ENCODE measurements around the gene RABGAP1.

The RABGAP1 gene

DNA sequence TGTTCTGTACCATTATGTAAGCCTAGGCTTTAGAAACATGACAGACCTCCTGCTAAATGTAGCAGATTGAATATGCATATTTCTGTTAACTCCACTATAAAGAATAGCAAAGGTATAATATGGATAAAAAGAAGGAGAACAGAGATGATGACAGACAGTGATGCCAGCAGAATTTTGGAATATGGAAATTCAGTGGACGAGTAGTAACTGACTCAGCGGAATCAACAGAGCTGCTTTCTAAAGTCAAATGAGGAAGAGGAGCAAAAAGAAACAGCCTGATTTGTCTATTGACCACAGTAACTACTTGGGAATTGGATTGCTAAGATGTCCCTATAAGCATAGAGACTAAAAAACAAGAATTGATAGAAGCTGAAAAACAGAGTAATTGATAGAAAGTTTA, 100.7 kb downstream of the RABGAP1 start:
- TF ChIP-seq, protein P1, sequence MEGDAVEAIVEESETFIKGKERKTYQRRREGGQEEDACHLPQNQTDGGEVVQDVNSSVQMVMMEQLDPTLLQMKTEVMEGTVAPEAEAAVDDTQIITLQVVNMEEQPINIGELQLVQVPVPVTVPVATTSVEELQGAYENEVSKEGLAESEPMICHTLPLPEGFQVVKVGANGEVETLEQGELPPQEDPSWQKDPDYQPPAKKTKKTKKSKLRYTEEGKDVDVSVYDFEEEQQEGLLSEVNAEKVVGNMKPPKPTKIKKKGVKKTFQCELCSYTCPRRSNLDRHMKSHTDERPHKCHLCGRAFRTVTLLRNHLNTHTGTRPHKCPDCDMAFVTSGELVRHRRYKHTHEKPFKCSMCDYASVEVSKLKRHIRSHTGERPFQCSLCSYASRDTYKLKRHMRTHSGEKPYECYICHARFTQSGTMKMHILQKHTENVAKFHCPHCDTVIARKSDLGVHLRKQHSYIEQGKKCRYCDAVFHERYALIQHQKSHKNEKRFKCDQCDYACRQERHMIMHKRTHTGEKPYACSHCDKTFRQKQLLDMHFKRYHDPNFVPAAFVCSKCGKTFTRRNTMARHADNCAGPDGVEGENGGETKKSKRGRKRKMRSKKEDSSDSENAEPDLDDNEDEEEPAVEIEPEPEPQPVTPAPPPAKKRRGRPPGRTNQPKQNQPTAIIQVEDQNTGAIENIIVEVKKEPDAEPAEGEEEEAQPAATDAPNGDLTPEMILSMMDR (IDR thresholded peaks at IDR 0.05; ENCODE audit: insufficient read depth, low read depth, low read length, missing control alignments), result no peak
- H3K4me3 ChIP-seq (ENCODE audit: low read length), result no peak overlapping the region
- no peak for DNase-seq (ENCODE audit: low read depth)

DNA sequence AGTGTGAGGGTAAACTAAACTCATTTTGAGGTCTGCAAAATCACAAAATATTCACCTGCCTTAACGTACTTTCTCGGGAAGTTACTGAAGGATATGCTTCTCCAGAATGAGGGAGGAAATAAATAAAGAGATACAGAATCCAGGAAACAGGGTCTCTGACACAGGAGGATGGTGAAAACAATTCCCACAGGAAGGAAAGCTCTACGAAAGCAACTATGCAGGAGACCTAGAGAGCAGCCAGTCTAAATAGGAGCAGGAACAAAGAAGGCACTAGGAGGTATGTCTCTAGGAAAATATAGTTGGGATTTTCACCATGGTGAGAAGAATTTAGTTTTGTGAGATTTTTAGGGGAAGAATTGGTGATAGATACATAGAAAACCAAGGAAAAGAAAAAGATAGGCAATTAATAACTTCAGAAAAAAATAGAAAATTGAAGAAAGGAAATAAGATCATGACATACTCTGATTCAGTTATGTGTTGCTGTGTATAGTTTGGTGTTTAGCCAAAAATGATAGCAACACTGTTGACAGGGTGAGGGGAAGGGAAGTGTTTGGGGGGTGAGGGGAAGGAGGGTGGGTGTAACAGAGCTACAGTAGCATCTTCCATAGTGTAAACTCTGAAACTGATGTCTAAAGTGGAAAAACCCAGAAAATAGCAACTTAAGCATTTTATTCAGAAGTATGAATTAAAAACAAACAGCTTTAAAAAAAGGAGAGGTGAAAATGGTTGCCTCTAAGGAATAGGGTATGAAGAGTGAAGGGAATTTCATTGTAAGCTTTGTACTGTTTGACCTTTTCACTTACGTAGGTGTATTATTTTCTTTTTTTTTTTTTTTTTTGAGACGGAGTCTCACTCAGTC, 102.5 kb downstream of the RABGAP1 start:
- DNase-seq (ENCODE audit: low read depth), result no peak
- no peak overlapping the region for H3K4me3 ChIP-seq (ENCODE audit: low read length)
- TF ChIP-seq, protein P1 (IDR thresholded peaks at IDR 0.05; ENCODE audit: insufficient read depth, low read depth, low read length, missing control alignments), result no peak

DNA sequence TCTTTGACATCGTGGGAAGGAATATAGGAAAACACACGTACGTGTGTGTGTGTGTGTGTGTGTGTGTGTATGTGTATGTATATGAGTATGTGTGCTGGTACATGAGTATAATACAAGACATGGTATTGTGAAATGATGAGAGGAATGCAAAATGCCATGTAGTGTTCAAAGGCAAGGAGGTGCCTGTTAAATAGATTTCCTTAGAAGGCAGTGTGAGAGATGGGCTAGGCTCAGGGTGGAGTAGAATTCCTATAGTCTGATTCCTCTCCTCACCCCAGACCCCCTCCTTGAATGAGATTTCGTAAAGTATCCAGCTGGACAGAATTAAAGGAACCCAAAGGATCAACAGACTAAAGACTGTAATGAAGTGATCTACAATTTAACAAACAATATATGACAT, 103.8 kb downstream of the RABGAP1 start:
- peak; percentile 70 for DNase-seq (ENCODE audit: low read depth)
- no peak overlapping the region for H3K4me3 ChIP-seq (ENCODE audit: low read length)
- TF ChIP-seq, protein P1 (IDR thresholded peaks at IDR 0.05; ENCODE audit: insufficient read depth, low read depth, low read length, missing control alignments), result no peak

GRCh38 chr9:123046406-123047195, 105.8 kb downstream of the RABGAP1 start:
- TF ChIP-seq, protein P1 (IDR thresholded peaks at IDR 0.05; ENCODE audit: insufficient read depth, low read depth, low read length, missing control alignments), result no peak
- H3K4me3 ChIP-seq (ENCODE audit: low read length), result no peak overlapping the region
- DNase-seq (ENCODE audit: low read depth), result no peak

DNA sequence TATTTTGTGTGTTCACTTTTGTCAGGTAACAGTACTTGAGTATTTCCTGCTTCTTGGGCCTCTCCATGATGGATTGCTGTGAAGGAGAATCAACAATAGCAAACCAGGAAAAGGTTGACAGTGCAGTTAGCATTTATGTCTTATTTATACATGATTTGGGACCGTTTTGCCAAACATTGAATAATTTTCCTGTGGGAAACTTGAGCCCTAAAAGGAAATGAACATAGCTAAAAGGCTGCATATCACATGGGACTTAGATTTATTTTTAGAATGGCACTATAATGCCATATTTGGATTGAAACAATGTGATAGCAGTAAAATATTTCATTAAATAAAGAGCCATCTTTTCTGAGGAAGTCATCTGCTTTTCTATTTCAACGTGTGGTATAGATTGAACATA, 107.9 kb downstream of the RABGAP1 start:
- DNase-seq (ENCODE audit: low read depth), result no peak
- TF ChIP-seq, protein P1 (IDR thresholded peaks at IDR 0.05; ENCODE audit: insufficient read depth, low read depth, low read length, missing control alignments), result no peak
- no peak overlapping the region for H3K4me3 ChIP-seq (ENCODE audit: low read length)

DNA sequence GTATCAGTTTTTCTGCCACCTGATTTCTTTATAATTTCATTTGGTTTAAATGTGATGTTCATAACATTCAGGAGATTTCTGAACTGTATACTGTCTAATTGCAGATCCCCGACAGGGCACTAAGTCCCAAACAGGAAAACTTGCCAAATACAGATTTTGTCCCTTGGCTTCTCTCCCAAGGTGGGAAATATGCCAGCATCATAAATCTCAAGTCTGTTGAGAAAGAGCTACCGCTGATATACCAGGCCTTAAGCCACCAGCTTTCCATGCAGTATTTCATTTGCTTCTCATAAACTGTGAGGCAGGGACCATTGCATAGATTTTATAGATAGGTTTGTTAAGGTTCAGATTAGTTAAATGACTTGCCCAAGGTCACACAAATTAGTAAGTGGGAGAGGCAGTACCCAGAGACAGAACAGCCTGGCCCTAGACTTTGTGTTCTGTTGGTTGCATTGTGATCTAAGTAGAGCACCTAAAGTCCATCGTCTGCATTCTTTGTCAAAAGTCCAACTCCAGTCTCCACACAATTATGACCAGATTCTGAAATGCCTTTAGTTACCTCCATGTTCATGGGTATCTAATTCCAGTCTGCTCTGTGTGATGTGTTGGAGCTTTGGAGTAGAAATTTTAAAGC, 108.9 kb downstream of the RABGAP1 start:
- H3K4me3 ChIP-seq (ENCODE audit: low read length), result no peak overlapping the region
- TF ChIP-seq, protein P1 (IDR thresholded peaks at IDR 0.05; ENCODE audit: insufficient read depth, low read depth, low read length, missing control alignments), result no peak
- no peak for DNase-seq (ENCODE audit: low read depth)

All from epithelial cell of esophagus (primary cell).